NCI-H82 (cell line): Measurements from ENCODE around the gene FTSJ1.
"Not testable (repeated sequence)": the region's sequence is repeated elsewhere in the genome, so short reads cannot be mapped to it uniquely, and the experiment has no call there.

Experiments used
- DNase-seq: peaks from one replicate; lab custom pipeline; 2025; lab: John Stamatoyannopoulos, UW

Gene FTSJ1

GRCh38 chrX:48475774-48476577, at the start of gene FTSJ1:
Gene FTSJ1, plus strand, starts transcription at chrX:48476199. Its CDS starts 1,849 bp downstream, at chrX:48478048.
- peak; percentile 93 for DNase-seq

DNA sequence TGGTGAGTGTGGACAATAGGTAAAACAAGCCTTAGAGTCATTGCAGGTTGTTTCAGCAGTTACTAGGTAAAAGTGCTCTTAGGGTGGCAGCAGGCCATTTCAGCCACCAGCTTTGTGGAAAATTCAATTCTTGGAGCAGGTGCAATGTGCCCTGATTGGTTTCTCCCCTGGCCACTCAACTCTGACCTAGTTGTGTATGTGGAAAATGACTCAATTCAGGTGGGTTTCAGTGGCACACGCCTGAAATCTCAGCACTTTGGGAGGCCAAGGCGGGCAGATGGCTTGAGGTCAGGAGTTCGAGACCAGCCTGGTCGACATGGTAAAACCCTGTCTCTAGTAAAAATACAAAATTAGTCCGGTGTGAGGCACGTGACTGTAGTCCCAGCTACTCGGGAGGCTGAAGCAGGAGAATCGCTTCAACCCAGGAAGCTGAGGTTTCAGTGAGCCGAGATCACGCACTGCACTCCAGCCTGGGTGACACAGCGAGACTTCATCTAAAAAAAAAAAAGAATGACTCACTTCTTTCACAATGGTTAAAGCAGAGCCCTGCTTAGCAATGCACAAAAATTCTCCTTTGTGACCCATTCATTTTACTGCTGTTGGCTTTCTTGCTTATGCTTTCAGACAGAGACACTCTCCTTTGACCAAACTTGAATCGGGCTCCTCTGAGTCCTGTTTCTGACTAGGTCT, 48.8 kb upstream of the FTSJ1 start:
- not testable (repeated sequence) for DNase-seq

- not testable (repeated sequence) for DNase-seq
Observed at GRCh38 chrX:48429606-48430005, 46.4 kb upstream of the FTSJ1 start.

- DNase-seq = not testable (repeated sequence)
Observed at GRCh38 chrX:48430166-48430565, 45.8 kb upstream of the FTSJ1 start.

DNA sequence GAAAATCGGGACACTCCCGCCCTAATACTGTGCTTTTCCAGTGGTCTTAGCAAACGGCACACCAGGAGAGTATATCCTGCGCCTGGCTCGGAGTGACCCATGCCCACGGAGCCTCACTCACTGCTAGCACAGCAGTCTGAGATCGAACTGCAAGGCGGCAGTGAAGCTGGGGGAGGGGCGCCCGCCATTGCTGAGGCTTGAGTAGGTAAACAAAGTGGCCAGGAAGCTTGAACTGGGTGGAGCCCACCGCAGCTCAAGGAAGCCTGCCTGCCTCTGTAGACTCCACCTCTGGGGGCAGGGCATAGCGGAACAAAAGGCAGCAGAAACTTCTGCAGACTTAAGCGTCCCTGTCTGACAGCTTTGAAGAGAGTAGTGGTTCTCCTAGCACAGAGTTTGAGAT, 42.3 kb upstream of the FTSJ1 start:
- DNase-seq = peak; percentile 2

DNA sequence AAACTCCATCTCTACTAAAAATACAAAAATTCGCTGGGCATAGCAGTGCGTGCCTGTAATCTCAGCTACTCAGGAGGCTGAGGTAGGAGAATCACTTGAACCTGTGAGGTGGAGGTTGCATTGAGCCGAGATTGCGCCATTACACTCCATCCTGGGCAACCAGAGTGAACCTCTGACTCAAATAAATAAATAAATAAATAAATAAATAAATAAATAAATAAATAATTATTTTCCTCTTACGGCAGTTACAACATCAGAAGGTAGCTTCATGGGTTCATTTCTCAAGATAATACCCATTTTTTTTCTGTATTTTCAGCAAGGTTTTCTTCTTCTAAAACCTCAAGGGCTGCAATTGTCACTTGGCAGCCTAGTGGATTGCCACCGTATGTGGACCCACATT, 28.8 kb upstream of the FTSJ1 start:
- not testable (repeated sequence) for DNase-seq

DNA sequence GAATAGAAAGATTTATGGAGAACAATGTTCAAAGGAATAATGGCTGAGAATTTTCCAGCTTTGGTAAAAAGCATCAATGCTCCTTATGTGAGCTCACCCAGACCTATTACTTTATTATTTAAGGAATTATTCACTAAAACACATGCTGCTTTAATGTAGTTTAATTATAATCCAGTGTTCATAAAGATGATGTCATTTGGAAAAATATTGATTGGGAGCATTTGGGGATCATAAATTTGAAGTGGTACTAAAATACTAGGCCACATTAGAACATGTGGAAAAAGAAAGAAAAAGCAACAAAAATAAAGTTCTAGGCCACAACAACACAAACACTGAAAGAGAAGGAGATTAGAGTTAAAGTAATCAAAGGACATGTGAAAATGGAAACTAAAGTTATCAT, 25.9 kb upstream of the FTSJ1 start:
- DNase-seq = no peak

DNA sequence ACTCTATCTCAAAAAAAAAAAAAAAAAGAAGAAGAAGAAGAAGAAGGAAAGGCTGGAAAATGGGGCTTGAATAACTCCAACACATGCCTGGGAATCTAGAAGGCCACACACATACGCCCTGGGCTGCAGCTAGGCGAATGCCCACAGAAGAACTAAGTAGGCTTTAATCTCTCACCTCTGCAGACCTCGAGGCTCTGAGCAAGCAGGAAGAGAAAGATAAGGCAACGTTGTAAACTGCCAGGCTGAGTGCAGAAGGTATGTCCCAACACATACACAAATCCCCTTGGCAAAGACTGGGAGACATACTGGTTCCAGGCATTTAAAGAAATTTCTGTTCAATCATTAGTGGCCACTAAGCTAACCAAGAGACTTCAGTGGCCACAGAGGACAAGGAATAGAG, 24.3 kb upstream of the FTSJ1 start:
- peak; percentile 10 for DNase-seq

DNA sequence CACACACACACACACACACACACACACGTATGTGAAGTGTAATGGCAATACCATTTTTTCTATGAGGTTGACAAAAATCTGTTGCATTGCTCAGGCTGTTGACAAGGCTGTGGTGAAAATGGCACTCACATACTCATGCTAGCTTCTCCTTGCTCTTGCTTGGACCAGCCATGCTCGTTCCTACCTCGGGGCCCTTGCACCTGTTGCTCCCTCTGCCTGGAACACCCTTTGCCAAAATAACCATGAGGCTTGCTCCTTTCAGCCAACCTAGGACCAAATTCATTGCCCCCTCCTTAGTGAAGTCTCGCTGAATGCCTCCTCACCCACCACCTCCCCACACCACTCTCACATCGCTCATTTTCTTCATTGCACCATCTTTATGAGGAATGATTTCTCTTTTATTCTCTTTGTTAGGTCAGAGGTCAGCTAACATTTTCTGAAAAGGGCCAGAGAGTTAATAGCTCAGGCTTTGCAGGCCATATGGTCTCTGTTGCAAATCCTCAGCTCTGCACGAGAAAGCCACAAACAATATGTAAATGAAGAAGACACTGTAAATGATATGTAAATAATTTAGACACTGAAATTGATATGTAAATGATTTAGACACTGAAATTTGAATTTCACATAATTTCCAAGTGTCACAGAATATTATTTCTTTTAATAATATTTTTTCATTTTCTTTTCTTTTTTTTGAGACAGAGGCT, 19.2 kb upstream of the FTSJ1 start:
- peak; percentile 56 for DNase-seq

DNA sequence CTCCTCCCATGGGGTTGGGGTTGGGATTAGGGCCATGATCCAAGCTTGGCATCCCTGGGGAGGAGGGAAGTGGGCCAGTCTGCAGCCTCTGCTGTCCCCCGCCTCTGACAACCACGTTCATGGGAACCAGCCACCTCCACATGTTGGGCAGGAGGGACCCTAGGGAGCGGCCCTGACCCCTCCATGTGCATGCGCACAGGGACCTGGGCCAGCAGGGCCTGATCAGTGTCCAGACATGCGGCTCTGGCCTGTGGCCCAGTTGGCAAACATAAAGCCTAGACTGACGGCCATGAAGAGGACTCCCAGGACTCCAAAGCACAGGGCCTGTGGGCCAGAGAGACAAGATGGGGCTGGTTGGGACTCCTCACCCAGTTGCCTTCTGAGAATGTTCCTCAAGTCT, 17.3 kb upstream of the FTSJ1 start:
- DNase-seq = peak; percentile 45

- DNase-seq = no peak
Observed at GRCh38 chrX:48459483-48459882, 16.5 kb upstream of the FTSJ1 start.

- DNase-seq = no peak
Observed at GRCh38 chrX:48460031-48460430, 16.0 kb upstream of the FTSJ1 start.

- DNase-seq = no peak
Observed at GRCh38 chrX:48460606-48461005, 15.4 kb upstream of the FTSJ1 start.

- no peak for DNase-seq
Observed at GRCh38 chrX:48461830-48462229, 14.2 kb upstream of the FTSJ1 start.

DNA sequence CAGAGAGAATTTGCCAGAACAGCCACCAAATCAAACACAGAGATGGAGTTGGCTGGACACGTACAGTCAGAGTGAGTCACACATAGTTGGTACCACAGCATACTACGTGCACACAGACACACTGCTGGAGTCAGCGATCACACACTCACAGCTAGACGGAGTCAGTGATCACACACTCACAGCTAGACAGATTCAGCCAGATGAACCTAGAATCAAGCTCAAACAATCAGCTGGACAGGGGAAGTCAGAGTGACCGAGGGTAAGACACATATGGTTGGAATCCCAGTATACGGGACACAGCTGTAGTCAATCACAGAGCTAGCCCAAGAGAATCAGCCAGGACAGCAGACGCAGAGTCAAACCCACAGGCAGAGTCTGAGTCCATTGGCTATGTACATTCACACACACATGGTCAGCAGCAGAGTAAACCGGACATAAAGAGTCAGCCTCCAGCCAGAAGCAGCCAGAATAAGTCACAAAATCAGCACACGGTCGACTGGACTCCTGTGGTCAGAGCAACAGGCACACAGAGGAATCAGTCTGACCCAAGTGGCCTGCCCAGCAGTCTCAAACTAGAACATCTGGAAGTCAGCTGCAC, 10.6 kb upstream of the FTSJ1 start:
- no peak for DNase-seq

GRCh38 chrX:48466696-48467095, 9.3 kb upstream of the FTSJ1 start:
- DNase-seq = peak; percentile 80

- peak; percentile 64 for DNase-seq
Observed at GRCh38 chrX:48467281-48467761, 8.7 kb upstream of the FTSJ1 start.

GRCh38 chrX:48468247-48468671, 7.7 kb upstream of the FTSJ1 start:
- peak; percentile 96 for DNase-seq

GRCh38 chrX:48468693-48469691, 7.0 kb upstream of the FTSJ1 start:
- peak; percentile 81 for DNase-seq

DNA sequence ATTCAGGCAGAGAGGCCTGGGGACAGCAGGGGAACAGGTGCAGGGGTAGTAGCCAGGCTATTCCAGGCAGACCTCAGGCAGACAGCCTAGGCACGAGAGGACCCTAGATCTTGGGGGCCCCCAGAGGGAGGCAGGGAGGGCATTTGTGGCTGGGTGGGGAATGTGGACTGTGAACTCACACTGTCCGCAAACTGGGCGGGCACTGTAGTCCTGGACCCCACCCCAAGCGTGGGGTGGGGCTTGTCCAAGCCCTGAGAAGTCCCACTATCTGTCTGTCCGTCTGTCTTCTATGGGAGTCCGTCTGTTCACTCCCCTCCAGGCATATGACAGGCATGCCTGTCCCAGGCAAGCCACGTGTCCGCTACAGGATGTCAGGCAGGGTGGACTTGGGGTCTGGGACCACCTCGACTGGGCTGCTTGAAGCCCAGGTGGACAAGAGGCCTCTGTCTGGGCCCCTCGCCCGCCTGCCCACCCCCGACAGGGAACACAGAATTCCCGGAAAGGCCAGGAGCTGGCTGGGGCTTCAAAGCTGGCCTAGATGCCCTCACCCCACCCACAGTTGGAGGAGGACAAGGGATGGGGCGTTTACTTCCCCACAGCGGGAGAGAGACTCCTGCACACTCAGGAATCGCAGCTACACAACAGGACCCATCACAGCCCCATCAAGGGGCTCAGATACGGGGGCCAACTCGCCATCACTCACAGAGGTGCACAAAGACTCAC, 5.7 kb upstream of the FTSJ1 start, which contains the start of gene SLC38A5:
Gene SLC38A5, minus strand, starts transcription at position 151 of the 723 bp plus-strand sequence. CDS start 2,336 bp downstream, outside the sequence.
- DNase-seq = peak; percentile 71
